Neural progenitor cell (in vitro differentiated cells): ENCODE measurements around the gene CPT1A. TPM values are rescaled to one million over a fixed set of nuclear protein-coding genes. Genes with fewer than 3 reads are reported as not detected.

ENCODE experiments used
- DNase-seq: peaks from one replicate; pipeline ENCODE4 v3.0.0-alpha.2; 2016; ENCODE audit warnings: low spot score
- H2AFZ ChIP-seq: fragments of 200-600 bp; sonication (generic); replicated peaks from 2 replicates; pipeline ENCODE4 v1.6.1; 2016; ENCODE audit warnings: antibody characterized with exemption
- H3F3A ChIP-seq: fragments of 200-600 bp; sonication (generic); 2 replicates; pipeline ENCODE4 v1.6.1; 2016; ENCODE audit warnings: antibody characterized with exemption, low read depth
- H3K27ac ChIP-seq: fragments of 200-600 bp; sonication (generic); 2 replicates; pipeline ENCODE4 v1.5.1; 2016; ENCODE audit warnings: mild to moderate bottlenecking
- H3K27me3 ChIP-seq: fragments of 200-600 bp; sonication (generic); 2 replicates; pipeline ENCODE4 v1.6.1; 2016; ENCODE audit warnings: mild to moderate bottlenecking, moderate library complexity
- H3K36me3 ChIP-seq: fragments of 200-600 bp; sonication (generic); 2 replicates; pipeline ENCODE4 v1.5.1; 2016
- H3K4me1 ChIP-seq: fragments of 200-600 bp; sonication (generic); 2 replicates; pipeline ENCODE4 v1.6.1; 2016; ENCODE audit warnings: mixed run types
- H3K4me2 ChIP-seq: fragments of 200-600 bp; sonication (generic); 2 replicates; pipeline ENCODE4 v1.6.1; 2016
- H3K4me3 ChIP-seq: fragments of 200-600 bp; sonication (generic); 2 replicates; pipeline ENCODE4 v1.5.1; 2016
- H3K79me2 ChIP-seq: fragments of 200-600 bp; sonication (generic); 2 replicates; pipeline ENCODE4 v1.6.1; 2016; ENCODE audit warnings: low read depth
- H3K9ac ChIP-seq: fragments of 200-600 bp; sonication (generic); 2 replicates; pipeline ENCODE4 v1.6.1; 2016
- H3K9me3 ChIP-seq: fragments of 200-600 bp; sonication (generic); 2 replicates; pipeline ENCODE4 v1.5.1; 2016; ENCODE audit warnings: low read depth
- H4K20me1 ChIP-seq: fragments of 200-600 bp; sonication (generic); 2 replicates; pipeline ENCODE4 v1.6.1; 2016; ENCODE audit warnings: low read depth
- H3K27ac Mint-ChIP-seq: 3 replicates; pipeline ENCODE4 v1.8.0; 2021; ENCODE audit warnings: mixed read lengths
- H3K27me3 Mint-ChIP-seq: 2 replicates; pipeline ENCODE4 v1.8.0; 2022; ENCODE audit warnings: low read depth, mild to moderate bottlenecking, inconsistent platforms, moderate library complexity, mixed read lengths; ENCODE audit not compliant: insufficient read depth
- H3K36me3 Mint-ChIP-seq: 3 replicates; pipeline ENCODE4 v1.8.0; 2021; ENCODE audit warnings: mixed read lengths
- H3K4me1 Mint-ChIP-seq: 3 replicates; pipeline ENCODE4 v1.8.0; 2021; ENCODE audit warnings: mixed read lengths
- H3K4me3 Mint-ChIP-seq: 3 replicates; pipeline ENCODE4 v1.8.0; 2021; ENCODE audit warnings: mild to moderate bottlenecking, moderate library complexity, mixed read lengths
- H3K9me3 Mint-ChIP-seq: 3 replicates; pipeline ENCODE4 v1.8.0; 2020; ENCODE audit warnings: mixed read lengths
- EZH2 ChIP-seq: fragments of 200-600 bp; sonication (generic); IDR thresholded peaks from 2 replicates; pipeline ENCODE4 v1.6.1; 2017; ENCODE audit warnings: antibody characterized with exemption, mild to moderate bottlenecking, moderate library complexity
- EZH2phosphoT487 ChIP-seq: fragments of 200-600 bp; sonication (generic); IDR thresholded peaks from 2 replicates; pipeline ENCODE4 v1.6.1; 2017; ENCODE audit warnings: antibody characterized with exemption
- total RNA-seq: library from RNA; depleted of rRNA; stranded (reverse); fragments of >200 nt; gene quantifications from 2 replicates; pipeline ENCODE4 v1.2.3, GENCODE V29; 2015; ENCODE audit warnings: low replicate concordance
- TF ChIP-seq, protein P1 (sequence below): fragments of 200-600 bp; sonication (generic); IDR thresholded peaks from 2 replicates; pipeline ENCODE4 v1.5.1; 2017; ENCODE audit warnings: antibody characterized with exemption, mild to moderate bottlenecking

The CPT1A gene
- total RNA-seq, 1 donor from 2014 or later, result 0.64 TPM

DNA sequence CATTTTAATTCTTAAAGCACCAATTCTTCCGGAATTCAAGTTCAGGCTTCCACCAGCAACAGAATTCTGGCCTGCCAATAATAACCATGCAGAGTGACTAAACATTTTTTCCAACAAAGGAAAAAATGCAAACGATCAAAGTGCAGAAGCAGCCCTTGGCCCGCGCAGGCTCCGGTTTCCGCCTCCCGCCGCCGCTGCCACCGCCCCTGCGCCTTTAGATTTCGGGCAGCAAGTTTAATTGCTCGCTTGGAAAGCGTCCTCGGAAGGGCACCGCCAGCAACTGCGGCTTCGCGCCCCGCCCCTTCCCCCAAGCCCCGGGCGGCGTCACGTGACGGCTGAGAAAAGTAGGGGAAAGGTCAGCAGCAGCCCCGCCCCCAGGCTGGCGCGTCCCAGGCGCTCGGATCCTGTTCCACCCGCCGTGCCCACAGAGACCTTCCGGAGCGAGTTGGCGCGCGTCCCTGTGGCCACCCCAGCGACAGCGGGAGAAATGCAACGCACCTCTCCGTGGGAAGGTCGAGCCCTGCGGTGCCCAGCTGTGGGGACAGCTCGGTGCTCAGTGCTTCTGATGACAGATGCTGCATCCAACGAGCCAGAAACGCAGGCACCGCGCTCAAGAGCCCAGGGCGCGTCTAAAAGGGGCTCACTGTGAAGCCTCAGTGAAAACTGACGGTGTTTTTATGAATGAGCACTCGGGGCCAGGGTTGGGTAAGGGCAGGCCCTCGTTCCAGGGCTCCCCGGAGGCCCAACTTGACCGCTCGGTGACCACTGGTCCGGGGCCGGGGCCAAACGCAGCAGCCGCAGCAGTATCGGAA lies 2.5 kb downstream of the CPT1A start:
- Histone ChIP-seq H3K9ac (no peak overlapping the region), H2AFZ (no peak overlapping the region), H3K27me3 (peaks cover 97% of the 10 kb centered on the region), H3K4me3 (peak overlapping the region; percentile 39), H3F3A (peaks cover 25% of the 10 kb centered on the region), H4K20me1 (peaks cover 50% of the 10 kb centered on the region), H3K9me3 (no peaks in the 10 kb centered on the region), H3K79me2 (no peaks in the 10 kb centered on the region), H3K27ac (no peak overlapping the region), H3K4me2 (peak overlapping the region; percentile 76), H3K4me1 (peaks cover 10% of the 10 kb centered on the region), H3K36me3 (no peaks in the 10 kb centered on the region)
- peak; percentile 97 for DNase-seq
- TF ChIP-seq EZH2phosphoT487 (no peak), EZH2 (no peak)
- H3K4me1 Mint-ChIP-seq, result peaks cover 32% of the 10 kb centered on the region
- H3K4me3 Mint-ChIP-seq, result peak overlapping the region; percentile 79
- H3K27me3 Mint-ChIP-seq, result peaks cover 42% of the 10 kb centered on the region
- no peaks in the 10 kb centered on the region for H3K36me3 Mint-ChIP-seq
- no peak overlapping the region for H3K27ac Mint-ChIP-seq
- no peaks in the 10 kb centered on the region for H3K9me3 Mint-ChIP-seq

DNA sequence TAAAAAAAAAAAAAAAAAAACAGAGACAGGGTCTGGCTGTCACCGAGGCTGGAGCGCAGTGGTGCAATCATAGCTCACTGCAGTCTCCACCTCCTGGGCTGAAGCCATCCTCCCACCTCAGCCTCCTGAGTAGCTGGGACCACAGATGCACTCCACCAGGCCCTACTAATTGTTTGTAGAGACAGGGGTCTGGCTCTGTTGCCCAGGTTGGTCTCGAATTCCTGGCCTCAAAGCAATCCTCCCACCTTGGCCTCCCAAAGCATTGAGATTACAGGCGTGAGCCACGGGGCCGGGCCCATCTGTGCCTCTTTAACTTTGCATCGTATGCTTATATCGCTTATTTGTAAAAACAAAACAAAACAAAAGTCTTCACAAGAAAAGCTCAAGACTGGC lies 3.1 kb downstream of the CPT1A start:
- Histone ChIP-seq H3K4me3 (peak overlapping the region; percentile 39), H3K4me2 (peak overlapping the region; percentile 76), H3K4me1 (peaks cover 10% of the 10 kb centered on the region), H3K27ac (no peak overlapping the region), H3K79me2 (no peaks in the 10 kb centered on the region), H3F3A (peaks cover 25% of the 10 kb centered on the region), H3K36me3 (no peaks in the 10 kb centered on the region), H3K9ac (no peak overlapping the region), H4K20me1 (peaks cover 43% of the 10 kb centered on the region), H3K27me3 (peaks cover 90% of the 10 kb centered on the region), H3K9me3 (no peaks in the 10 kb centered on the region), H2AFZ (no peak overlapping the region)
- no peak for DNase-seq
- no peaks in the 10 kb centered on the region for H3K36me3 Mint-ChIP-seq
- no peak overlapping the region for H3K27ac Mint-ChIP-seq
- H3K4me3 Mint-ChIP-seq, result peak overlapping the region; percentile 79
- peaks cover 32% of the 10 kb centered on the region for H3K4me1 Mint-ChIP-seq
- peaks cover 37% of the 10 kb centered on the region for H3K27me3 Mint-ChIP-seq
- H3K9me3 Mint-ChIP-seq, result no peaks in the 10 kb centered on the region
- TF ChIP-seq EZH2, result no peak
- no peak for TF ChIP-seq EZH2phosphoT487
- TF ChIP-seq, protein P1, sequence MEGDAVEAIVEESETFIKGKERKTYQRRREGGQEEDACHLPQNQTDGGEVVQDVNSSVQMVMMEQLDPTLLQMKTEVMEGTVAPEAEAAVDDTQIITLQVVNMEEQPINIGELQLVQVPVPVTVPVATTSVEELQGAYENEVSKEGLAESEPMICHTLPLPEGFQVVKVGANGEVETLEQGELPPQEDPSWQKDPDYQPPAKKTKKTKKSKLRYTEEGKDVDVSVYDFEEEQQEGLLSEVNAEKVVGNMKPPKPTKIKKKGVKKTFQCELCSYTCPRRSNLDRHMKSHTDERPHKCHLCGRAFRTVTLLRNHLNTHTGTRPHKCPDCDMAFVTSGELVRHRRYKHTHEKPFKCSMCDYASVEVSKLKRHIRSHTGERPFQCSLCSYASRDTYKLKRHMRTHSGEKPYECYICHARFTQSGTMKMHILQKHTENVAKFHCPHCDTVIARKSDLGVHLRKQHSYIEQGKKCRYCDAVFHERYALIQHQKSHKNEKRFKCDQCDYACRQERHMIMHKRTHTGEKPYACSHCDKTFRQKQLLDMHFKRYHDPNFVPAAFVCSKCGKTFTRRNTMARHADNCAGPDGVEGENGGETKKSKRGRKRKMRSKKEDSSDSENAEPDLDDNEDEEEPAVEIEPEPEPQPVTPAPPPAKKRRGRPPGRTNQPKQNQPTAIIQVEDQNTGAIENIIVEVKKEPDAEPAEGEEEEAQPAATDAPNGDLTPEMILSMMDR, result no peak

DNA sequence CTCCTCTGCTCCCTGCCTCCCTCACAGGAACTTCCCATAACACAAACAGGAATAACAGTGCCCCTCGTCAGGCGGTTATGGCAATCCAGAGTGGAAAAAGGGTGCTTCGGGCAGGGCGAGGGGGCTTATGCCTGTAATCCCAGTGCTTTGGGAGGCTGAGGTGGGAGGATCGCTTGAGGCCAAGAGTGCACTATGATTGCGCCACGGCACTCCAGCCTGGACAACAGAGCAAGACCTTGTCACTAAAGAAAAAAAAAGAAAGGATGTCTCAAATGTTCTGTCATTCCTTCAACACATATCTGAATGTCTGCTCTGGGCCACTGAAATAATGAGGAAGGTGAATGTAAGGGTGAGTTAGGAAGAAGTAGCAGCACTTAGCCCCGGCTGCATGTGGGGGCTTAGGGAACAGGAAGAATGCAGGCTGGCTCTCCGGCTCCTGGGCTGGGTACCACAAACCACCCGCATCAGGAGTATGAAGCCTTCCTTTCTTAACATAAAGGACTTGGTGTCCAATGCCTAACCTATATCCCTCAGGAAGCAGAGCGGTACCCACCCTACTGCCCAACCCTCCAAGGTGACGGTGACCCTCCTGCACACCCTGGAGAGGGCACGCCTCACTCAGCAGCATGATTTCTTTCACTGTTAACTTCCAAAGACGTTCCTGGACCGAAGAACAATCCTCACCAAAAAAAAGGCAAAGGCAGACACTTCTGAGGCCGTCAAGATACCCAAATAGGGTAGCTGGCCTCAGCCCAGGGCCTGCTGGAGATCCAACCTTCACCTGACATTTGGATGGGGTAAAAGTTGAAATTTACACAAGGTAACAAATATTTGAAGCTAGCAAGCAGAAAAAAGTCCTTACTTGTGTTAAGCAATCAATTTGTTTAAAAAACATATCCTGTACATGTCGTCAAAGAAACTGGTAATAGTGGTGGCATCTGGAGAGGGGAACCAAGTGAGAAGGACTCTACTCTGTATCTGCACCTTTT lies 3.8 kb downstream of the CPT1A start:
- Mint-ChIP-seq H3K27me3 (peaks cover 30% of the 10 kb centered on the region), H3K4me3 (peak overlapping the region; percentile 42), H3K4me1 (peaks cover 29% of the 10 kb centered on the region), H3K27ac (no peak overlapping the region), H3K9me3 (no peaks in the 10 kb centered on the region), H3K36me3 (no peaks in the 10 kb centered on the region)
- no peaks in the 10 kb centered on the region for H3K79me2 ChIP-seq
- no peak overlapping the region for H3K4me3 ChIP-seq
- H4K20me1 ChIP-seq, result peaks cover 36% of the 10 kb centered on the region
- H3K27me3 ChIP-seq, result peaks cover 84% of the 10 kb centered on the region
- H3K27ac ChIP-seq, result no peak overlapping the region
- H3F3A ChIP-seq, result peaks cover 21% of the 10 kb centered on the region
- no peaks in the 10 kb centered on the region for H3K9me3 ChIP-seq
- H3K9ac ChIP-seq, result no peak overlapping the region
- DNase-seq, result no peak
- no peak overlapping the region for H3K4me2 ChIP-seq
- peaks cover 10% of the 10 kb centered on the region for H3K4me1 ChIP-seq
- no peak overlapping the region for H2AFZ ChIP-seq
- TF ChIP-seq, protein P1, result no peak
- TF ChIP-seq EZH2phosphoT487, result no peak
- no peak for TF ChIP-seq EZH2
- no peaks in the 10 kb centered on the region for H3K36me3 ChIP-seq
